Peyer's patch (tissue), 4 donors: ENCODE measurements around the gene TSSK2. TPM values are rescaled to one million over a fixed set of nuclear protein-coding genes. Genes with fewer than 3 reads are reported as not detected.

ENCODE experiments used
- DNase-seq, 3 donors: peaks; one replicate each; pipeline ENCODE4 v3.0.0-alpha.2; 2017 to 2019
- H3K27ac ChIP-seq, 4 donors: fragments of 200-600 bp; sonication (generic); one replicate each; pipeline ENCODE4 v1.5.1; 2016 to 2019
- H3K27me3 ChIP-seq, 2 donors: fragments of 200-600 bp; sonication (generic); one replicate each; pipeline ENCODE4 v1.5.1; 2019
- H3K36me3 ChIP-seq, 3 donors: fragments of 200-600 bp; sonication (generic); one replicate each; pipeline ENCODE4 v1.5.1; 2016 to 2019
- H3K4me1 ChIP-seq, 4 donors: fragments of 200-600 bp; sonication (generic); one replicate each; pipeline ENCODE4 v1.5.1; 2016 to 2019
- H3K4me3 ChIP-seq, 4 donors: fragments of 200-600 bp; sonication (generic); 1 replicate in 3 of 4; 2 replicates in 1 of 4; pipeline ENCODE4 v1.5.1; 2016 to 2019; ENCODE audit warnings: mild to moderate bottlenecking in 1 of 4
- H3K9me3 ChIP-seq, 4 donors: fragments of 200-600 bp; sonication (generic); one replicate each; pipeline ENCODE4 v1.5.1; 2016 to 2019; ENCODE audit warnings: mild to moderate bottlenecking in 1 of 4
- POLR2A ChIP-seq, 2 donors: fragments of 450-650 bp; IDR thresholded peaks; one replicate each; pipeline ENCODE4 v1.5.1; 2017; ENCODE audit warnings: antibody characterized with exemption in 2 of 2, mild to moderate bottlenecking in 2 of 2, moderate library complexity in 2 of 2
- total RNA-seq, 4 donors: library from RNA; depleted of rRNA; stranded (reverse); fragments of >200 nt; gene quantifications; one replicate each; pipeline ENCODE4 v1.1.0, GENCODE V29; 2016
- TF ChIP-seq, protein P1 (sequence below), 6 experiments: fragments of 450-650 bp in 4 of 6; fragments of 200-600 bp in 2 of 6; sonication (generic) in 1 of 6; IDR thresholded peaks; one replicate each; pipeline ENCODE4 v1.5.1; 2017 to 2019; ENCODE audit warnings: antibody characterized with exemption in 6 of 6, mild to moderate bottlenecking in 3 of 6, moderate library complexity in 1 of 6

The TSSK2 gene
- total RNA-seq, 4 donors from 2014 or later: 0.85 TPM; not detected in 3

- Histone ChIP-seq H3K9me3 (no peaks in the 10 kb centered on the region), H3K4me1 (peaks cover 0 to 11% (median 7%) of the 10 kb centered on the region in 4 donors), H3K27me3 (peaks cover 0 to 5% of the 10 kb centered on the region in 2 donors), H3K27ac (peak overlapping the region; percentile 75 to 88 (median 80)), H3K36me3 (peaks cover 0 to 36% (median 0%) of the 10 kb centered on the region in 3 donors), H3K4me3 (peak overlapping the region; percentile 72 to 98 (median 86))
- no peak for DNase-seq
- TF ChIP-seq, protein P1, sequence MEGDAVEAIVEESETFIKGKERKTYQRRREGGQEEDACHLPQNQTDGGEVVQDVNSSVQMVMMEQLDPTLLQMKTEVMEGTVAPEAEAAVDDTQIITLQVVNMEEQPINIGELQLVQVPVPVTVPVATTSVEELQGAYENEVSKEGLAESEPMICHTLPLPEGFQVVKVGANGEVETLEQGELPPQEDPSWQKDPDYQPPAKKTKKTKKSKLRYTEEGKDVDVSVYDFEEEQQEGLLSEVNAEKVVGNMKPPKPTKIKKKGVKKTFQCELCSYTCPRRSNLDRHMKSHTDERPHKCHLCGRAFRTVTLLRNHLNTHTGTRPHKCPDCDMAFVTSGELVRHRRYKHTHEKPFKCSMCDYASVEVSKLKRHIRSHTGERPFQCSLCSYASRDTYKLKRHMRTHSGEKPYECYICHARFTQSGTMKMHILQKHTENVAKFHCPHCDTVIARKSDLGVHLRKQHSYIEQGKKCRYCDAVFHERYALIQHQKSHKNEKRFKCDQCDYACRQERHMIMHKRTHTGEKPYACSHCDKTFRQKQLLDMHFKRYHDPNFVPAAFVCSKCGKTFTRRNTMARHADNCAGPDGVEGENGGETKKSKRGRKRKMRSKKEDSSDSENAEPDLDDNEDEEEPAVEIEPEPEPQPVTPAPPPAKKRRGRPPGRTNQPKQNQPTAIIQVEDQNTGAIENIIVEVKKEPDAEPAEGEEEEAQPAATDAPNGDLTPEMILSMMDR (IDR thresholded peaks at IDR 0.05): no peak
- no peak for TF ChIP-seq POLR2A (IDR thresholded peaks at IDR 0.05)
These were observed 12.9 kb downstream of the TSSK2 start for GRCh38 chr22:19143967-19144400.

DNA sequence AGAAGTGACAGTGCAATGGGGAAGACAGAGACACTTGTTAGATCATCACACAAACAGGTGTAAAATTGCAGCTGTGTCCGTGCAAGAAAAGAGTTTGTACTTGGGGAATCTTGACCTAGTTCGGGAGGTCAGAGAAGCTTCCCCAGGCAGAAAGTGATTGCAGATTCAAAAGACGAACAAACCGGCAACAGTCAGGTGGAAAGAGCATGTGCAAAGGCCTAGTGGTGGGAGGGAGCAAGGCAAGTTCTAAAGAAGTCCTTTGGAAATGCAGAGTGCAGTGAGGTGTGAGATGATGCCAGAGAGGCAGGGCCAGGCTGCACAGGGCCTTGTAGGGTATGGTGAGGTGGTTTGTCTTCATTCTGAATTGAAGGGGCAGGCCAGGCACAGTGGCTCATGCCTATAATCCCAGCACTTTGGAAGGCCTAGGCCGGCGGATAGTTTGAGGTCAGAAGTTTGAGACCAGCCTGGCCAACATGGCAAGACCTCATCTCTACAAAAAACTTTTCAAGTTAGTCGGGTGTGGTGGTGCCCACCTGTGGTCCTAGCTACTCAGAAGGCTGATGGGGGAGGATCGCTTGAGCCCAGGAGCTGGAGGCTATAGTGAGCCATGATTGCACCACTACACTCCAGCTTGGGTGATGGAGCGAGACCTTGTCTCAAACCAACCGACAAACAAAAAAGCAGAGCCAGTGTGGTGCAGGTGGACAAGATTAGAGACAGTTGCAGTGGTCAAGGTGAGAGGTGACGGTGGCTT, 15.3 kb downstream of the TSSK2 start:
- no peak for TF ChIP-seq POLR2A (IDR thresholded peaks at IDR 0.05)
- TF ChIP-seq, protein P1 (IDR thresholded peaks at IDR 0.05): no peak
- no peak for DNase-seq
- H3K36me3 ChIP-seq: peaks cover 0 to 14% (median 0%) of the 10 kb centered on the region in 3 donors

GRCh38 chr22:19147195-19147780, 16.2 kb downstream of the TSSK2 start:
- peaks cover 0 to 5% (median 0%) of the 10 kb centered on the region in 3 donors for H3K36me3 ChIP-seq
- peaks cover 0 to 25% of the 10 kb centered on the region in 2 donors for H3K27me3 ChIP-seq
- TF ChIP-seq, protein P1 (IDR thresholded peaks at IDR 0.05): no peak
- TF ChIP-seq POLR2A (IDR thresholded peaks at IDR 0.05): no peak
- peaks cover 0 to 24% (median 10%) of the 10 kb centered on the region in 4 donors for H3K4me1 ChIP-seq
- no peak overlapping the region for H3K27ac ChIP-seq
- DNase-seq: no peak
- peaks cover 0 to 3% (median 0%) of the 10 kb centered on the region in 4 donors for H3K9me3 ChIP-seq
- no peak overlapping the region for H3K4me3 ChIP-seq

More for the DNA sequence above, 15.3 kb downstream of the TSSK2 start:
- Histone ChIP-seq H3K27ac (no peak overlapping the region), H3K27me3 (peaks cover 0 to 25% of the 10 kb centered on the region in 2 donors), H3K4me3 (no peak overlapping the region), H3K4me1 (peaks cover 0 to 24% (median 10%) of the 10 kb centered on the region in 4 donors), H3K9me3 (peaks cover 0 to 3% (median 0%) of the 10 kb centered on the region in 4 donors)

DNA sequence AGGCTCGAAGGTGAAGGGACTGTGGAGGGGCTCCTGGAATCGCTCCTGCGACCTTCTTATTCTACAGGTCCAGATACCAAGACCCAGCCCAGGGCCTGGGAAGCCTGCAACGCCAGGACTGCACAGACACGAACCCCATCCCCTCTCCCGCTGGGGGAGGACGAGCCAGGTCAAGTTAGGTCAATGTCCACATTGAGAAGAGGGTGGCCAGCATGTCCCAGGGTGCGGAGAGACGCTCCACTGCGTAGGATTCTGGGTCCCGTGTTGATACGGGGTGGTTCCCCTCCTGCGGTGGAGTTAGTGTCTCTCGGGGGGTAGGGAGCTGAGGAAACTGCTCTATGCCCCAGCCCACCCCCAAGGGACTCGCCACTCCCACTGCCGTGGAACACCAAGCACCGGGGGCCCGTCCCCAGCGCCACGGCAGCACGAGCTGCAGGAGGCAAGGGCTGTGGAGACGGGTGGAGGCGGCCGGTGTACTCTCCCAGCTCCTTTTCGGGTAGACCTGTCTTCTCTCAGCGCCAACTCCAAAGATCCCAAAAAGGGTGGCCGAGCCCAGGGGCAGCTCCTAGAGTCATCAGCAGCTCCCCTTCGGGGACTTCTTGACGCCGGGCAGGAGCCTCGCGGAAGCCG, 17.4 kb downstream of the TSSK2 start:
- TF ChIP-seq POLR2A (IDR thresholded peaks at IDR 0.05): no peak
- TF ChIP-seq, protein P1 (IDR thresholded peaks at IDR 0.05): no peak
- H3K27ac ChIP-seq: no peak overlapping the region
- peaks cover 0 to 3% (median 0%) of the 10 kb centered on the region in 4 donors for H3K9me3 ChIP-seq
- peaks cover 0 to 25% of the 10 kb centered on the region in 2 donors for H3K27me3 ChIP-seq
- DNase-seq: no peak
- H3K4me3 ChIP-seq: no peak overlapping the region
- H3K4me1 ChIP-seq: peaks cover 0 to 23% (median 7%) of the 10 kb centered on the region in 4 donors
- H3K36me3 ChIP-seq: no peaks in the 10 kb centered on the region

- Histone ChIP-seq H3K4me1 (peaks cover 0 to 16% (median 3%) of the 10 kb centered on the region in 4 donors), H3K27ac (no peak overlapping the region), H3K9me3 (peaks cover 0 to 3% (median 0%) of the 10 kb centered on the region in 4 donors), H3K27me3 (peaks cover 0 to 25% of the 10 kb centered on the region in 2 donors), H3K36me3 (no peaks in the 10 kb centered on the region), H3K4me3 (peak overlapping the region in 3 of 4 donors; percentile 20 to 38 (median 32))
- TF ChIP-seq POLR2A (IDR thresholded peaks at IDR 0.05): no peak
- TF ChIP-seq, protein P1 (IDR thresholded peaks at IDR 0.05): no peak
- no peak for DNase-seq
These were observed 18.2 kb downstream of the TSSK2 start for GRCh38 chr22:19149047-19149883.
